Rectal smooth muscle tissue (tissue), 1 donor: Measurements from ENCODE around the gene RAD51D.
"Not testable (repeated sequence)": the region's sequence is repeated elsewhere in the genome, so short reads cannot be mapped to it uniquely, and the experiment has no call there.

Experiments used
- H3K27ac ChIP-seq: one replicate; pipeline ENCODE4 v1.7.0; 2013; ENCODE audit warnings: low read depth, low read length, inconsistent platforms
- H3K27me3 ChIP-seq: one replicate; pipeline ENCODE4 v1.7.0; 2013; ENCODE audit warnings: low read length; ENCODE audit not compliant: control insufficient read depth, insufficient read depth
- H3K36me3 ChIP-seq: one replicate; pipeline ENCODE4 v1.7.0; 2013; ENCODE audit warnings: low read length; ENCODE audit not compliant: control insufficient read depth, insufficient read depth
- H3K4me1 ChIP-seq: one replicate; pipeline ENCODE4 v1.7.0; 2013; ENCODE audit warnings: low read length; ENCODE audit not compliant: control insufficient read depth, insufficient read depth
- H3K4me3 ChIP-seq: one replicate; pipeline ENCODE4 v1.7.0; 2013; ENCODE audit warnings: low read length
- H3K9ac ChIP-seq: one replicate; pipeline ENCODE4 v1.7.0; 2013; ENCODE audit warnings: low read length

Gene RAD51D

DNA sequence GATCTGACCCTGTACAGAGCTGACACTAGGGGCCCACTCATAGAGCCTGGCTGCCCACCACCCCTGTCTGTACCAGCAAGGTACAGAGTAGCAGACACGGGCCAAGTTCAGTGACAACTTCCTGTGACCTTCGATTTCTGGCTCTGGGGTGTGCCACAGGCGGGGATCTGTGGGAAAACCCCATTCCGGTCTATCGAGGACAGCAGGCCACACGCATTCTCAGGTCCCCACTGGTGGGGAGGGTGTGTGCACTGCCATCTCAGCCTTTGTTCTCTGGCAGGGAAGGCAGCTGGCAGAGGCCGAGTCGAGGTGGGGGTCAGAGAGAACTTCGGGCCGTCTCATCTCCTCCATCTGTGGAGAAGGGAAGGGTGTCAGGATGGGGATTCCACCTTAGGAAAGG lies 12.4 kb upstream of the RAD51D start:
- no peaks in the 10 kb centered on the region for H3K27me3 ChIP-seq
- H3K4me3 ChIP-seq: no peak overlapping the region
- H3K4me1 ChIP-seq: no peaks in the 10 kb centered on the region
- no peak overlapping the region for H3K27ac ChIP-seq
- no peak overlapping the region for H3K9ac ChIP-seq
- H3K36me3 ChIP-seq: peaks cover 19% of the 10 kb centered on the region

DNA sequence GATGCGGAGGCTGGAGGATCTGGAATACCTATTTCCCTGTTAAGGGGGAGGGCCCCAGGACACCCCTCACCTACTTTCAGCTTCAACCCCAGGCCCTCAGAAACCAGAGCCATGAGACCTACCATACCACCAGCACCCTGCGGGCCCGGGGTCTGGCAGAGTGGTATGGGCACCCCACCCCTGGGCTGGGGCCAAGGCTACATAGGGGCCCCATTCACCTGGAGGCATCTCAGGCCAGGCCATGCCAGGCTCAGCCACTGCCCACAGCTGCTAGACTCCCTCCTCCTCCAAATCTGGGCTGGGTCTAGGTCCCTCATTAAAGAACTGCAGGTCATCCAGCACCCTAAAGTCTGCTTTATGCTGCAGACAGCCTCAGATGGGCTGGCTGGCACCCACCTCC lies 10.7 kb upstream of the RAD51D start:
- no peak overlapping the region for H3K27ac ChIP-seq
- H3K4me3 ChIP-seq: no peak overlapping the region
- H3K9ac ChIP-seq: no peak overlapping the region
- H3K4me1 ChIP-seq: no peaks in the 10 kb centered on the region
- peaks cover 19% of the 10 kb centered on the region for H3K36me3 ChIP-seq
- H3K27me3 ChIP-seq: no peaks in the 10 kb centered on the region

DNA sequence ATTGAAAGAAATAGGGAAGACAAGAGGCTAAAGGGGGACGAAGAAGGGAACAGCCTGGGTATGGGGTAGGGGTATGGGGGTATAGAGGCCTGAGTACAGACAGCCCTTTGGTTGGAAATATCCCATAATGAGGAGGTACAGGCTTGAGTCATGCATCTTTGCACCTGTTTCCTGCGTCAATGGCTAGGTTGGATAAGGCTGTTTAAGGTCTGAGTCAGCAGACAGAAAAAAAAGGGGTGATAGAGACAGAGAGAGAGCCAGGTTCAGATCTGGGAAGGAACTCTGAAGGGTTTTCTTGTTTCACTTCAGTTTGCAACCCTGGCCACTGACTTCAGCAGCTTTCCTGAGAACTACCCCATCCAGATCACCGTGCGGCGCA lies 10.3 kb upstream of the RAD51D start:
- Histone ChIP-seq H3K27ac (no peak overlapping the region), H3K9ac (no peak overlapping the region), H3K4me3 (no peak overlapping the region), H3K4me1 (no peaks in the 10 kb centered on the region), H3K27me3 (no peaks in the 10 kb centered on the region), H3K36me3 (peaks cover 15% of the 10 kb centered on the region)

DNA sequence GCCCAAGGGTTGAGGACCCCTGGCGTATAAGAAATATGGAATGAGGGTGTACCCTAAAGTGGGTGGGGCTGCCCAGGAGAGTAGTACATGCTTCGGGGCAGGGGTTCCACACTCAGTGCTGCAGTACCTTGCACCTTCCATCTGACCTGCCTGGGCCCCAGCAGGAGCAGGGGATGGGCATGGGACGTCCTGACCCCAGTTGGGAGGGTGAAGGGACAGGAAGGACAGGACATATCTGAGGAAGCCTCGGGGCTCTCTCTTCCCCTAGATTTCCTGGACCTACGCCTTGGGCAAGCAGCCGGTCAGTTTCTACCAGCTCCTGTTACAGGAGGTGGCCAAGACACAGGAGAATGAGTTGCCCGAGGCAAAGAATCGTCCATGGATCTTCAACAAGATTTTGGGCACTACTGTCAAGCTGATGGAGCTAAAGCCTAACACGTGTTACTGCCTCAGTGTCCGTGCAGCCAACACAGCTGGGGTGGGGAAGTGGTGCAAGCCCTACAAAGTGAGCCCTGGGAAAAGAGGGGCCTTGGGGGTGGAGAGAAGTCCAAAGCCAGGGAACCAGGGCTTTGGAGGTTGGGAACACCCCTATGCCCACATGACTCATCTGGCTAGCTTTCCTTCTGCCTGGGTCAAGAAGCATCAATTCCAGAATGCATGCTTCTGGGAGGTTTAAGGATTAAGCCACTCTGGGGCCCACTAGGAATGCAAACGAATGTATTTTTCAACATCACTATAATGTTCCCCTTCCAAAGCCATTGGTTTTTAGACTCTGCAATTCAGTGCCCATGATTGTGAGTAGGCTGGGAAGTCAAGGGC lies 9.7 kb upstream of the RAD51D start:
- H3K36me3 ChIP-seq: peaks cover 12% of the 10 kb centered on the region
- H3K27me3 ChIP-seq: no peaks in the 10 kb centered on the region
- H3K4me1 ChIP-seq: no peaks in the 10 kb centered on the region
- no peak overlapping the region for H3K9ac ChIP-seq
- H3K4me3 ChIP-seq: no peak overlapping the region
- H3K27ac ChIP-seq: no peak overlapping the region

DNA sequence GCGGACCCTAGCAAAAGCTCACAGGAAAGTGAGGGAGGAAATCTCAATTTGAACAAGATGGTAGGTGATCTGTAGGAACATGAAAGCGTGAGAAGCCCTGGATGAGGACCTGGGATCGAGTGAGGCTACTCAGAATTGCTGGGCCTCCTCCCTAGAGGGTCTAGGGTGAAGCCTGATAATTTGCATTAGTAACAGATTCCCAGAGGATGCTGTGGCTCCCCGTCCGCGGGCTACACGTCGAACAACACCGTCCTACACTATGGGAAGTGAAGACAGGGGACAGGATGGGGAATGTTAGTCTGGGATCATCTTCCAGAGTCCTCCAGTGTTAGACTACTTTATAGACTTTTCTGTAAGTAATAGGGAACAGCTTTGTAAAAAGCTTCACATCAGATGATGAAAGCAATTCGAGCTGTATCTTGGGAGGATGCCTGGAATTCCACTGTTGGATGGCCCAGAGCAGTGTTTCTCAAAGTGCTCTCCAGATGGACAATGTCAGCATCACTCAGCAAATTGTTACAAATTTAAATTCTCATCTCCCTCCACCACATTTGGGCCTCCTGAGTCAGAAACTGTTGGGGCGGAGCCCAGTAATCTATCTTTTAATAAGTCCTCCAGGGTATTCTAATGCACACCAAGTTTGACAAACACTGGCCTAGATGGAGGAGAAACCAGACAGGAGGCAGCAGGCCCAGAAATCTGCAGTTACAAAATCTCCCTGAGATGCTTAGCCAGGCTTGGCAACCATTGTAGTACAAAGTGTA lies 8.3 kb upstream of the RAD51D start:
- H3K9ac ChIP-seq: no peak overlapping the region
- H3K4me3 ChIP-seq: no peak overlapping the region
- no peaks in the 10 kb centered on the region for H3K27me3 ChIP-seq
- H3K4me1 ChIP-seq: no peaks in the 10 kb centered on the region
- H3K36me3 ChIP-seq: peaks cover 3% of the 10 kb centered on the region
- no peak overlapping the region for H3K27ac ChIP-seq

DNA sequence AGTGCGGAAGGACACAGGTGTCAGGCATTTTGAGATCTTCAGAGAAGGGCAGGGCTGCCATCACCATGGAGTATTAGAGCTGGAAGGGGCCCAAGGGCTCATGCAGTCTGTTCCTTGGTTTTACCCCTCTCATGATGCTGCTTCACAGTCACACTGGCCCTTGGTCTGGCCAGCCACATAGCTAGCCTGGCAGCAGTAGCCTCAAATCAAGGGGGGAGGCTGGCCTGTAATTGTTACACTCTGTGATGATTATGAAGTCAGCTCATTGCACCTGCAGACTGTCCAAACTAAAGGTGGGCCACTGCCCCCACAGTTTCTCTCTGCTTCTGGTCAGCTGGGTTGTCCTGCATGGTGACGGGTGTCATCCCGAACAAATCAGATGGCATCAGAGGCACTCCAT lies 1.7 kb upstream of the RAD51D start, which contains the start of gene FNDC8:
Gene FNDC8 (plus strand): TSS at position 301 of the 400 bp plus-strand sequence. CDS start 79 bp downstream, at position 380.
- Histone ChIP-seq H3K4me3 (no peak within 1 kb of the TSS), H3K4me1 (no peaks in the 10 kb centered on the region), H3K27ac (no peak within 1 kb of the TSS), H3K27me3 (no peaks in the 10 kb centered on the region), H3K36me3 (no peaks in the 10 kb centered on the region), H3K9ac (no peak within 1 kb of the TSS)

DNA sequence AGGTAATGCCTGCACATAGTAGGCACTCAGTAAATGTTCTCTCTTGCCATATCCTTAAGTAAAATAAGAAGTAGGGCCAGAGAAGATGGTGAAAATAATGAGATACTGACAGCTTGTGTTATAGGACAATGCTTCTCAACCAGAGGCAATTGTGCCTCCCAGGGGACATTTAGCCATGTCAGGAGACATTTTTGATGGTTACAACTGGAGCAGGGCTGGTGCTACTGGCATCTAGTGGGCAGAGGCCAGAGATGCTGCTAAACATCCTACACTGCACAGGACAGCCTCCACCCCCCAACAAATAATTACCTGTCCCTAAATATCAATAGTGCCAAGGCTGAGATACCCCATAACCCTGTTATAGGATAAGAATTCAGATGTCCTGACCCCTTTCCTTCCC lies 1.7 kb downstream of the RAD51D start:
- Histone ChIP-seq H3K4me1 (no peaks in the 10 kb centered on the region), H3K27me3 (no peaks in the 10 kb centered on the region), H3K27ac (no peak overlapping the region), H3K9ac (no peak overlapping the region), H3K36me3 (no peaks in the 10 kb centered on the region), H3K4me3 (no peak overlapping the region)

DNA sequence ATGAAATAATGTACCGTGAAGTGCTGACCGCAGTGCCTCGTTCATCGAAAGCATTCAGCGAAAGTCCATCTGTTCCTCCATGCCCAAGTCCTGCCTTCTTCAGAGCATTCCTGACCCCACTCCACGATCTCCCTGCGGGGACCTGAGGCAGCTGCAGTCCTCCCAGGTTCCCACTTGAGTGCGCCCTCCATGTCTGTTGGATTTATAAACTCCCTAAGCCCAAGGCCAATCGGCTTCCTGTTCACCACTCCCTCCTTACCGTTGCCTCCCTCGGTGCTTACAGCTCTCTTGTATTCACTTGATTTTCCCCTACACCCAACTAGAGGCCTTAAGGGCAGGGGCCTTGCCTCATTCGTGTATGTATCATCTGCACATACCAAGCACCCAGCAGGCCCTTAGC lies 2.8 kb downstream of the RAD51D start:
- no peaks in the 10 kb centered on the region for H3K4me1 ChIP-seq
- H3K9ac ChIP-seq: no peak overlapping the region
- no peak overlapping the region for H3K4me3 ChIP-seq
- no peaks in the 10 kb centered on the region for H3K27me3 ChIP-seq
- H3K27ac ChIP-seq: no peak overlapping the region
- H3K36me3 ChIP-seq: no peaks in the 10 kb centered on the region

DNA sequence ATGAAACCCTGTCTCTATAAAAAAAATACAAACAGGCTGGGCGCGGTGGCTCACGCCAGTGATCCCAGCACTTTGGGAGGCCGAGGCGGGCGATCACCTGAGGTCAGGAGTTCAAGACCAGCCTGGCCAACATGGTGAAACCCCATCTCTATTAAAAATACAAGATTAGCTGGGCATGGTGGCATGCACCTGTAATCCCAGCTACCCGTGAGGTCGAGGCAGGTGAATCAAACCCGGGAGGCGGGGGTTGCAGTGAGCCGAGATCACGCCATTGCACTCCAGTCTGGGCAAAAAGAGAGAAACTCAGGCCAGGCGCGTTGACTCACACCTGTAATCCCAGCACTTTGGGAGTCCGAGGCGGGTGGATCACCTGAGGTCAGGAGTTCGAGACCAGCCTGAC lies 8.9 kb downstream of the RAD51D start:
- not testable (repeated sequence) for H3K27me3 ChIP-seq, H3K36me3 ChIP-seq, H3K27ac ChIP-seq, H3K4me3 ChIP-seq, H3K9ac ChIP-seq, H3K4me1 ChIP-seq

DNA sequence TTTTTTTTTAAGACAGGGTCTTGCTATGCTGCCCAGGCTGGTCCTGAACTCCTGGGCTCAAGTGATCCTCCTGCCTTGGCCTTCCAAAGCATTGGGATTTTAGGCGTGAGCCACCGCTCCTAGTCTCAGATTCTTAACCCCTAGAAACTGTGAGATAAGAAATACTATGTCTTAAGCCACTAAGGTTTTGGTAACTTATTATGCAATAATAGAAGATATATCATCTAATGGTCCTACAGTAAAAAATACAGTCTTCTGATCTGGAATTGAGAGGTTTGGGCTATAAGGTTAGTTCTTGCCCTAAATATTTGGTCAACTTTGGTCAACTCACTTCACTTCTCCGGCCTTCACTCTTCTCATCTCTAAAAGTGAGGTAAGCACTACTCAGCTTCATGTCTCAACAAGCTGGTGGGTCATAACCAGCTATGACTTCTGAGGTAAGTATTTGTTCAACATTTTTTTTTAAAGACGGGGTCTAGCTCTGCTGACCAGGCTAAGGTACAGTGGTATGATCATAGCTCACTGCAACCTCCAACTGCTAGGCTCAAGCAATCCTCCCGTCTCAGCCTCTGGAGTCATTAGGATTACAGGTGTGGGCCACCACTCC lies 14.7 kb downstream of the RAD51D start:
- Histone ChIP-seq H3K4me3 (no peak overlapping the region), H3K36me3 (peaks cover 15% of the 10 kb centered on the region), H3K4me1 (no peaks in the 10 kb centered on the region), H3K27me3 (no peaks in the 10 kb centered on the region), H3K9ac (no peak overlapping the region), H3K27ac (no peak overlapping the region)

DNA sequence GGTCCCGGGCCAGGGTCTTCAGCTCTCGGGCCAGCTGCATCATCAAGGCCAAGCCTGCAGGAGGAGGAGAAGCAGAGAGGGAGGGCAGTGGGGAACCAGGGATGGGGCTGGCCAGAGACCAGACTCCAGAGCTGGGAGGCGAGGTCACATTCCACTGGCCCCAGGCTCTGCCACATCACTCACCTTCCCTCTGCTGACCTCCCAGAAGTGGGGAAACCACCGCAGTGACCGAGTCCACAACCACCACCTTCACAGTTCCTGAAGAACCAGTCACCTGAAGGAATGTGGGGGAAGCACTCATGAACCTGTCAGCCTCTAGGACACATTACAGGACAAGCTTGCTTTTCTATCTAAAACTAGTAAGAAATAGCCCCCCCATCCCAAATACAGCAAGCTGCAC lies 16.4 kb downstream of the RAD51D start:
- Histone ChIP-seq H3K4me1 (no peaks in the 10 kb centered on the region), H3K36me3 (peaks cover 15% of the 10 kb centered on the region), H3K27me3 (no peaks in the 10 kb centered on the region), H3K27ac (no peak overlapping the region), H3K4me3 (no peak overlapping the region), H3K9ac (no peak overlapping the region)

DNA sequence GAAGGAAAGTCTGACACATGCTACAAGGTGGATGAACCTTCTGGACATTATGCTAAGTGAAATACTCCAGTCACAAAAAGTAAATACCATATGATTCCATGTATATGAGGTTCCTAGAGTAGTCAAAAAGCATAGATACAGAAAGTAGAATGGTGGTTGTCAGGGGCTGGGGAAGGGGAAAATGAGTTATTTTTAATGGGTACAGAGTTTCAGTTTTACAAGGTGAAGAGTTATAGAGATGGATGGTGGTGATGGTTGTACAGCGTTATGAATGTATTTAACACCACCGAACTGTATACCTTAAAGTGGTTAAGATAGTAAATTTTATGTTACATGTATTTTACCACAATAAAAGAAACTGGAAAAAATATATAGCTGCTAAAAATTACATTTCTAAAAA lies 17.9 kb downstream of the RAD51D start:
- Histone ChIP-seq H3K36me3 (peaks cover 15% of the 10 kb centered on the region), H3K27me3 (no peaks in the 10 kb centered on the region), H3K4me3 (no peak overlapping the region), H3K9ac (no peak overlapping the region), H3K27ac (no peak overlapping the region), H3K4me1 (no peaks in the 10 kb centered on the region)
